ENCODE measurements around the gene SMAD6.

GRCh38 chr15:66786708-66787488, 84.9 kb downstream of the SMAD6 start:
- no peak for TF ChIP-seq CTCF (IDR thresholded peaks at IDR 0.05; ENCODE audit: insufficient read depth, low read depth, low read length)
- TF ChIP-seq EZH2 (IDR thresholded peaks at IDR 0.05; ENCODE audit: insufficient read depth, low read length) = no peak

Data from astrocyte (in vitro differentiated cells and primary cell).